ENCODE data around the gene TTC6.
A peak's percentile ranks its signal among the peaks of the same experiment; 100 is the strongest.
"Not testable (repeated sequence)": the region's sequence is repeated elsewhere in the genome, so short reads cannot be mapped to it uniquely, and the experiment has no call there.

Gene TTC6

GRCh38 chr14:37594971-37595808 lies at the start of gene TTC6, which contains the start of gene FOXA1:
Gene TTC6, plus strand, starts transcription at chr14:37595629. Its CDS starts 26,436 bp downstream, at chr14:37622065.
Gene FOXA1, minus strand, starts transcription at chr14:37595249. Its CDS starts 277 bp downstream, at chr14:37594972.
- DNase-seq (ENCODE audit: low read depth), result no peak

GRCh38 chr14:37546621-37547447 lies 48.6 kb upstream of the TTC6 start:
- DNase-seq (ENCODE audit: low read depth), result peak; percentile 23

GRCh38 chr14:37550511-37550910 lies 44.9 kb upstream of the TTC6 start:
- peak; percentile 61 for DNase-seq (ENCODE audit: low read depth)

GRCh38 chr14:37551119-37551518 lies 44.3 kb upstream of the TTC6 start:
- no peak for DNase-seq (ENCODE audit: low read depth)

GRCh38 chr14:37553935-37554550 lies 41.4 kb upstream of the TTC6 start:
- DNase-seq (ENCODE audit: low read depth), result no peak

GRCh38 chr14:37555596-37555995 lies 39.8 kb upstream of the TTC6 start:
- DNase-seq (ENCODE audit: low read depth), result not testable (repeated sequence)

GRCh38 chr14:37558740-37559139 lies 36.7 kb upstream of the TTC6 start:
- no peak for DNase-seq (ENCODE audit: low read depth)

- no peak for DNase-seq (ENCODE audit: low read depth)
Measured at GRCh38 chr14:37559386-37559785, 36.0 kb upstream of the TTC6 start.

GRCh38 chr14:37563189-37563588 lies 32.2 kb upstream of the TTC6 start:
- no peak for DNase-seq (ENCODE audit: low read depth)

GRCh38 chr14:37565550-37565949 lies 29.9 kb upstream of the TTC6 start:
- DNase-seq (ENCODE audit: low read depth), result no peak

GRCh38 chr14:37566811-37567371 lies 28.5 kb upstream of the TTC6 start:
- no peak for DNase-seq (ENCODE audit: low read depth)

- no peak for DNase-seq (ENCODE audit: low read depth)
Measured at GRCh38 chr14:37569729-37570128, 25.7 kb upstream of the TTC6 start.

- DNase-seq (ENCODE audit: low read depth), result no peak
Measured at GRCh38 chr14:37571391-37571790, 24.0 kb upstream of the TTC6 start.

GRCh38 chr14:37573356-37573755 lies 22.1 kb upstream of the TTC6 start:
- DNase-seq (ENCODE audit: low read depth), result no peak

GRCh38 chr14:37579274-37579673 lies 16.2 kb upstream of the TTC6 start:
- DNase-seq (ENCODE audit: low read depth), result no peak

GRCh38 chr14:37580146-37580545 lies 15.3 kb upstream of the TTC6 start:
- DNase-seq (ENCODE audit: low read depth), result no peak

GRCh38 chr14:37583358-37584210 lies 11.8 kb upstream of the TTC6 start:
- no peak for DNase-seq (ENCODE audit: low read depth)

GRCh38 chr14:37584211-37585100 lies 11.0 kb upstream of the TTC6 start:
- DNase-seq (ENCODE audit: low read depth), result no peak

- no peak for DNase-seq (ENCODE audit: low read depth)
Measured at GRCh38 chr14:37585101-37585511, 10.3 kb upstream of the TTC6 start.

All from GM04503 (cell line).